ENCODE data around the gene PHOSPHO1.
A peak's percentile ranks its signal among the peaks of the same experiment; 100 is the strongest.

Gene PHOSPHO1

GRCh38 chr17:49229076-49229804 lies 1.3 kb downstream of the PHOSPHO1 start:
- no peak for TF ChIP-seq ZFX (IDR thresholded peaks at IDR 0.05; ENCODE audit: borderline replicate concordance)
- TF ChIP-seq, protein P1, sequence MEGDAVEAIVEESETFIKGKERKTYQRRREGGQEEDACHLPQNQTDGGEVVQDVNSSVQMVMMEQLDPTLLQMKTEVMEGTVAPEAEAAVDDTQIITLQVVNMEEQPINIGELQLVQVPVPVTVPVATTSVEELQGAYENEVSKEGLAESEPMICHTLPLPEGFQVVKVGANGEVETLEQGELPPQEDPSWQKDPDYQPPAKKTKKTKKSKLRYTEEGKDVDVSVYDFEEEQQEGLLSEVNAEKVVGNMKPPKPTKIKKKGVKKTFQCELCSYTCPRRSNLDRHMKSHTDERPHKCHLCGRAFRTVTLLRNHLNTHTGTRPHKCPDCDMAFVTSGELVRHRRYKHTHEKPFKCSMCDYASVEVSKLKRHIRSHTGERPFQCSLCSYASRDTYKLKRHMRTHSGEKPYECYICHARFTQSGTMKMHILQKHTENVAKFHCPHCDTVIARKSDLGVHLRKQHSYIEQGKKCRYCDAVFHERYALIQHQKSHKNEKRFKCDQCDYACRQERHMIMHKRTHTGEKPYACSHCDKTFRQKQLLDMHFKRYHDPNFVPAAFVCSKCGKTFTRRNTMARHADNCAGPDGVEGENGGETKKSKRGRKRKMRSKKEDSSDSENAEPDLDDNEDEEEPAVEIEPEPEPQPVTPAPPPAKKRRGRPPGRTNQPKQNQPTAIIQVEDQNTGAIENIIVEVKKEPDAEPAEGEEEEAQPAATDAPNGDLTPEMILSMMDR (IDR thresholded peaks at IDR 0.05) = no peak
- H3K27ac ChIP-seq = no peak overlapping the region

DNA sequence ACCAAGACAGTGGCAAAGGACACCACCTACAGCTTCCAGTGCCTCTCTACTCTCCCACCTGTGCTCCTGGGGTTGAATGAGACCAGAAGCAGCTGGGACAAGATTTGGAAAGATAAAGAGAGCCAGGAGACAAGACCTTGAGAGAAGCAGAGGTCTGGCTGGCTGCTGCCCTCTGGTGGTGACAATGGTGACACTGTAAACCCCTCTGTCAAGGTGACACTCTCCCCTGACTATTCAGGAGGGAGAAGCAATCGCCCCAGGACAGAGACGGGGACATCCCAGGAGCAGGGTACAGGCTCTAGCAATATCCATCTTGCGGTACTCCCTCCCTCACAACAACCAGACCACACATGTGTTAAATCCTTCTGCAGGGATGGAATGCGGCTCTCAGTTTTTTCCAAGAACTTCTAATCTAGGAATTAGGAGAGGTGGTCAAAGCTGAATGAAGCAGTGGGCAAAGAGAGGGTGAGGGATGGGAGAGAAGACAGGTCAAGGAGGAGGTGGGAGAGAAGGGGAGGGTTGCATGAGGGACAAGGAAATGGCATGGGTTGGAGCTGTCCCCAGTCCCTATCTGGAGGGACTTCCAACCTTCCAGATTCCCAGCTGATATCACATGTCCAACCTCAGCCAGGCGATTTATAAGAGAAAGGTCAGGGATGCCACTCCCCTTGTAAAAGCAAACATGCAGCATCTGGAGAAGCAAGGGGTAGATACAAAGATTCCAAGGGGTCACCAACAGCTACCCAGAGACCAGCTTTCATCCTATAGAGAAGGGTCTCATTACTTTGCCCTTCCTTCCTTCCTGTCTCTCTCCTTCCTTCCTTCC lies 2.9 kb downstream of the PHOSPHO1 start:
- TF ChIP-seq ZFX (IDR thresholded peaks at IDR 0.05; ENCODE audit: borderline replicate concordance) = no peak
- TF ChIP-seq, protein P1 (IDR thresholded peaks at IDR 0.05) = peak; percentile 95
- H3K27ac ChIP-seq = no peak overlapping the region

DNA sequence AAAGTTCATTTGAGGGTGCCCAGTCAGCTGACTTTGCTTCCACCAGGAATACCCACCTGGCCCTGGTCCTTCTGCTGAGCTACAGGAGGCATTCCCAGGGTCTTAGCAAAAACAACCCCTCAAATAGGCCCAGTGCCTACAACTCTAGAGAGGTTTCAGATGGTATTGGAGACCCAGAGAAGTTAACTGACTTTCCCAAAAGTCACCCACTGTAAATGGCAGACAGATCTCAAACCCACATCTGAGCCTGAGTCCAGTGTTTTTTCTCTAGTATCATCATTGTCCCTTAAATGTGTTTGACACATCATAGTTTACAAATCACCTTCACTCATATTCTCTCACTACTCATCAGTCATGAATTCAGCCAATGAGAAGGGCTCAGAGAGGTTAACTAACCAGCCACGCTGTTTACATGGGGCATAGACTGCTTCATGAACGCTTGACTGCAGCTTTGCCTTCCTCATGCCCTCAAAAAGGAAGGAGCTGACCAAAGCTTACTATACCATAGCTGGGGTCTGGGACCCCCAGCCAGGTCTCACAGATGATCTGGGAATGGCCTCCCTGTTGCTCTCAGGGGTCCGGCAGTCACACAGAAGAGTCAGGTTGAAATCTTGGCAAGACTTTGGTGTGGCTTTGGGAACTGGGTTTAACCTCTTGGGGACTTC lies 3.7 kb downstream of the PHOSPHO1 start:
- no peak overlapping the region for H3K27ac ChIP-seq
- TF ChIP-seq, protein P1 (IDR thresholded peaks at IDR 0.05) = no peak
- TF ChIP-seq ZFX (IDR thresholded peaks at IDR 0.05; ENCODE audit: borderline replicate concordance) = no peak

DNA sequence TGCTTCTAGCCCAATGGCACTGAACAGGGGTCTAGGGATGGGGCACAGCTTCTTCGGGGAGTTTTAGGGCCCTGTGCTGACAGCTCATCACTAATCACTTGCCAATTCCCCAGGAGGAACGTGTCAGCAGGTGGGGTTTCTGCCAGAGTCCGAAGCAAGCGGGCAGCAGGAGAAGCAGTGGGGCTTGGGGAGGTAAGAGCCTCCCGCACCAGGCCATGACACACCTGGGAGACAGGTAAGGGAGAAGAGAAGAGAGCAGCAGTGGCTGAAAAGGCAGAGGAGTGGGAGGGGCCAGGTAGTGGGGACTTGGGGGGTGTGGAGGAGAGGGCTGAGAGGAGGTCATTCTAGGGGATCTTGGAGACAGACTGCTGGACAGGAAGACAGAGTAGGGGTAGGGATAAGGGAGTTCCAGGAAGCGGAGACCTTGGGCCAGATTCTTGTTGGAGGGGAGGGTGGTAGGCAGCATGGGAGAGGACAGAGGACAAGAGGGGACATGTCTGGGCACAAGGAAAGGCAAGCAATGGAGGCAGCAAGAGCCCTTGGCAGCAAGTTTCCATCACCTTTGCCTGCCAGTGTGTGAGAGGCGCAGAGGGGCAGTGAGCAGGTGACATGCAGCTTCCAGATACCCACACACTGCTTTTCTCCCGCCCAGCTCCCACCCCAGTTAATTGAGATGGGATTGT lies 4.9 kb downstream of the PHOSPHO1 start:
- H3K27ac ChIP-seq = no peak overlapping the region
- TF ChIP-seq ZFX (IDR thresholded peaks at IDR 0.05; ENCODE audit: borderline replicate concordance) = no peak
- TF ChIP-seq, protein P1 (IDR thresholded peaks at IDR 0.05) = no peak

- no peak for TF ChIP-seq ZFX (IDR thresholded peaks at IDR 0.05; ENCODE audit: borderline replicate concordance)
- TF ChIP-seq, protein P1 (IDR thresholded peaks at IDR 0.05) = no peak
Observed at GRCh38 chr17:49224997-49225337, 5.6 kb downstream of the PHOSPHO1 start.

GRCh38 chr17:49224198-49224996 lies 6.2 kb downstream of the PHOSPHO1 start:
- H3K27ac ChIP-seq = no peak overlapping the region
- TF ChIP-seq, protein P1 (IDR thresholded peaks at IDR 0.05) = no peak
- TF ChIP-seq ZFX (IDR thresholded peaks at IDR 0.05; ENCODE audit: borderline replicate concordance) = no peak

More at GRCh38 chr17:49224997-49225337, 5.6 kb downstream of the PHOSPHO1 start:
- H3K27ac ChIP-seq = no peak overlapping the region
